Dermis microvascular lymphatic vessel endothelial cell (primary cell): Measurements from ENCODE around the gene BLOC1S4. TPM values are rescaled to one million over a fixed set of nuclear protein-coding genes. Genes with fewer than 3 reads are reported as not detected.
"Not testable (repeated sequence)": the region's sequence is repeated elsewhere in the genome, so short reads cannot be mapped to it uniquely, and the experiment has no call there.

Source experiments
- DNase-seq, 2 donors: peaks; one replicate each; pipeline versions ENCODE4 v3.0.0 to v3.0.0-alpha.2; 2010; ENCODE audit warnings: low read depth in 2 of 2
- total RNA-seq: library from RNA; depleted of rRNA; stranded (reverse); fragments of >200 nt; gene quantifications from 2 replicates; pipeline ENCODE4 v1.2.1, GENCODE V29; 2014

Gene BLOC1S4
- total RNA-seq, result 8.2 and 11.1 TPM in 2 replicates

GRCh38 chr4:6716018-6716911 is at the start of gene BLOC1S4:
TSS of gene BLOC1S4 (plus strand) at chr4:6716174. CDS start at chr4:6716210, 36 bp downstream.
- DNase-seq, result peak; percentile 84 to 91

GRCh38 chr4:6668391-6668790 is 47.6 kb upstream of the BLOC1S4 start:
- DNase-seq, result no peak

- DNase-seq, result no peak
Observed at GRCh38 chr4:6671648-6672047, 44.3 kb upstream of the BLOC1S4 start.

GRCh38 chr4:6672131-6672530 is 43.8 kb upstream of the BLOC1S4 start:
- no peak for DNase-seq

GRCh38 chr4:6672541-6673190 is 43.3 kb upstream of the BLOC1S4 start:
- DNase-seq, result not testable (repeated sequence)

- DNase-seq, result not testable (repeated sequence)
Observed at GRCh38 chr4:6673191-6673659, 42.7 kb upstream of the BLOC1S4 start.

- DNase-seq, result peak; percentile 92 to 95
Observed at GRCh38 chr4:6673660-6674499, 42.1 kb upstream of the BLOC1S4 start.

GRCh38 chr4:6674500-6675149 is 41.3 kb upstream of the BLOC1S4 start:
- peak; percentile 30 to 52 for DNase-seq

- no peak for DNase-seq
Observed at GRCh38 chr4:6676722-6677558, 39.0 kb upstream of the BLOC1S4 start.

- DNase-seq, result no peak
Observed at GRCh38 chr4:6680372-6681034, 35.5 kb upstream of the BLOC1S4 start.

- DNase-seq, result no peak
Observed at GRCh38 chr4:6681191-6681590, 34.8 kb upstream of the BLOC1S4 start.

GRCh38 chr4:6682862-6683590 is 32.9 kb upstream of the BLOC1S4 start:
- DNase-seq, result no peak

- no peak for DNase-seq
Observed at GRCh38 chr4:6684656-6685055, 31.3 kb upstream of the BLOC1S4 start.

GRCh38 chr4:6686104-6686787 is 29.7 kb upstream of the BLOC1S4 start:
- no peak for DNase-seq

- no peak for DNase-seq
Observed at GRCh38 chr4:6687947-6688878, 27.8 kb upstream of the BLOC1S4 start.

- DNase-seq, result peak in 1 of 2 donors; percentile 24
Observed at GRCh38 chr4:6688879-6689505, 27.0 kb upstream of the BLOC1S4 start.

- DNase-seq, result no peak
Observed at GRCh38 chr4:6689506-6689960, 26.4 kb upstream of the BLOC1S4 start.
